ENCODE measurements around the gene OR2V2. TPM values are rescaled to one million over a fixed set of nuclear protein-coding genes. Genes with fewer than 3 reads are reported as not detected.

The OR2V2 gene
- total and polyA plus RNA-seq, 4 donors, result not detected

- Histone ChIP-seq H3K27me3 (ENCODE audit: control insufficient read depth in 4 of 4, insufficient read depth in 4 of 4, low read length in 3 of 4) (peaks cover 0 to 8% (median 3%) of the 10 kb centered on the region in 4 donors), H3K4me3 (ENCODE audit: low read depth in 1 of 3, low read length in 3 of 3) (no peak overlapping the region), H3K9me3 (ENCODE audit: control insufficient read depth in 4 of 4, low read length in 3 of 4) (no peaks in the 10 kb centered on the region), H3K4me1 (ENCODE audit: control insufficient read depth in 4 of 4, insufficient read depth in 4 of 4, low read length in 3 of 4) (no peaks in the 10 kb centered on the region), H3K9ac (ENCODE audit: low read depth in 1 of 2, low read length in 2 of 2) (no peak overlapping the region), H3K36me3 (ENCODE audit: control insufficient read depth in 4 of 4, insufficient read depth in 3 of 4, low read depth in 1 of 4, low read length in 3 of 4) (no peaks in the 10 kb centered on the region), H3K27ac (ENCODE audit: low read depth in 1 of 2, low read length in 2 of 2) (no peak overlapping the region)
- 40% methylated on average over 16 of the region's 16 CpGs for WGBS
- DNase-seq (ENCODE audit: low spot score), result no peak
- TF ChIP-seq GABPA (IDR thresholded peaks at IDR 0.05 in 1 of 2, conservative IDR thresholded peaks at IDR 0.05 in 1 of 2) (no peak), TAF1 (conservative IDR thresholded peaks at IDR 0.05) (no peak), MAX (IDR thresholded peaks at IDR 0.05) (no peak), ZBTB33 (IDR thresholded peaks at IDR 0.05) (no peak), HNF4A (conservative IDR thresholded peaks at IDR 0.05) (no peak), FOXA2 (IDR thresholded peaks at IDR 0.05) (no peak), SP1 (IDR thresholded peaks at IDR 0.05) (no peak), HNF4G (IDR thresholded peaks at IDR 0.05) (no peak), YY1 (IDR thresholded peaks at IDR 0.05) (no peak), REST (IDR thresholded peaks at IDR 0.05) (no peak), FOXA1 (IDR thresholded peaks at IDR 0.05) (no peak), RAD21 (IDR thresholded peaks at IDR 0.05) (no peak), JUND (IDR thresholded peaks at IDR 0.05) (no peak)
- TF ChIP-seq, protein P1, sequence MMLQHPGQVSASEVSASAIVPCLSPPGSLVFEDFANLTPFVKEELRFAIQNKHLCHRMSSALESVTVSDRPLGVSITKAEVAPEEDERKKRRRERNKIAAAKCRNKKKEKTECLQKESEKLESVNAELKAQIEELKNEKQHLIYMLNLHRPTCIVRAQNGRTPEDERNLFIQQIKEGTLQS (IDR thresholded peaks at IDR 0.05), result no peak
- TF ChIP-seq, protein P2, sequence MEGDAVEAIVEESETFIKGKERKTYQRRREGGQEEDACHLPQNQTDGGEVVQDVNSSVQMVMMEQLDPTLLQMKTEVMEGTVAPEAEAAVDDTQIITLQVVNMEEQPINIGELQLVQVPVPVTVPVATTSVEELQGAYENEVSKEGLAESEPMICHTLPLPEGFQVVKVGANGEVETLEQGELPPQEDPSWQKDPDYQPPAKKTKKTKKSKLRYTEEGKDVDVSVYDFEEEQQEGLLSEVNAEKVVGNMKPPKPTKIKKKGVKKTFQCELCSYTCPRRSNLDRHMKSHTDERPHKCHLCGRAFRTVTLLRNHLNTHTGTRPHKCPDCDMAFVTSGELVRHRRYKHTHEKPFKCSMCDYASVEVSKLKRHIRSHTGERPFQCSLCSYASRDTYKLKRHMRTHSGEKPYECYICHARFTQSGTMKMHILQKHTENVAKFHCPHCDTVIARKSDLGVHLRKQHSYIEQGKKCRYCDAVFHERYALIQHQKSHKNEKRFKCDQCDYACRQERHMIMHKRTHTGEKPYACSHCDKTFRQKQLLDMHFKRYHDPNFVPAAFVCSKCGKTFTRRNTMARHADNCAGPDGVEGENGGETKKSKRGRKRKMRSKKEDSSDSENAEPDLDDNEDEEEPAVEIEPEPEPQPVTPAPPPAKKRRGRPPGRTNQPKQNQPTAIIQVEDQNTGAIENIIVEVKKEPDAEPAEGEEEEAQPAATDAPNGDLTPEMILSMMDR (IDR thresholded peaks at IDR 0.05; ENCODE audit: low read depth, low read length, missing input control), result no peak
Measured at GRCh38 chr5:181163487-181164075, 16.2 kb downstream of the OR2V2 start.

Data from liver (tissue), 9 donors.